Measurements from ENCODE around the gene BDP1.
A peak's percentile ranks its signal among the peaks of the same experiment; 100 is the strongest.
"Not testable (repeated sequence)": the region's sequence is repeated elsewhere in the genome, so short reads cannot be mapped to it uniquely, and the experiment has no call there.

Gene BDP1

GRCh38 chr5:71571811-71572210 is 116.4 kb downstream of the BDP1 start:
- DNase-seq: not testable (repeated sequence)

- DNase-seq: no peak
Observed at GRCh38 chr5:71573591-71573990, 118.1 kb downstream of the BDP1 start.

DNA sequence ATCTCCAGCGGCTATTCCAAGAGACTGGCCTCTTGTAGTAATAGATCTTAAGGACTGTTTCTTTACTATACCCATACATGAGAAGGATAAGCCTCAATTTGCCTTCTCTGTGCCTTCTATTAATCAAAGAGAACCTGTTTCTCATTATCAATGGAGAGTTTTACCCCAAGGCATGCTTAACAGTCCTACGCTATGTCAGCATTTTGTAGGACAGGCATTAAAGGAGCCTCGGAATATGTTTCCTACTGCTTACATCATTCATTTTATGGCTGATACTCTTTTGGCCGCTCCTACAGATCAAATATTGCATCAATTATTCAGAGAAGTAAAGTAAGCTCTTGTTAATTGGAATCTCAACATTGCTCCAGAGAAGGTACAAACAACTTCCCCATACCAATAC is 120.1 kb downstream of the BDP1 start:
- DNase-seq: not testable (repeated sequence)

- DNase-seq: no peak
Observed at GRCh38 chr5:71576241-71576640, 120.8 kb downstream of the BDP1 start.

DNA sequence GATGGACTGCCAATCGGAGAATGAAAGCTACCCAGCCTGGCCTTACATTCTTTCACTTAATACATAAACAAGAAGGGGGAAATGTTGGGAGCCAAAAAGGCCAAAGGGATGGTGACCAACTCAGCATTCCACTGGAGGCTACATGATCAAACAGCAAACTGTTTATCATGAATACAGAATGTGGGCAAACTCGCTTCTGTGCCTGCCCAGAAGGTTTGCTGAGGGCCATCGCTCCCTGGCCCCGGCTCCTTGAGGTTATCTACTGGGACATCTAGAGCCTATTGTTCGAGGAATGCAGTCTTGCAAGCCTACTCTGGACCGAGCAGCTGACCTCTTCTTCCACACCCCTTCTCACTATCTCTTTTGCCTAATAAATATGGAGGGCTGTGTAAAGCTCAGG is 122.4 kb downstream of the BDP1 start:
- not testable (repeated sequence) for DNase-seq

- DNase-seq: no peak
Observed at GRCh38 chr5:71582945-71583584, 127.6 kb downstream of the BDP1 start.

- no peak for DNase-seq
Observed at GRCh38 chr5:71586052-71586940, 130.8 kb downstream of the BDP1 start.

DNA sequence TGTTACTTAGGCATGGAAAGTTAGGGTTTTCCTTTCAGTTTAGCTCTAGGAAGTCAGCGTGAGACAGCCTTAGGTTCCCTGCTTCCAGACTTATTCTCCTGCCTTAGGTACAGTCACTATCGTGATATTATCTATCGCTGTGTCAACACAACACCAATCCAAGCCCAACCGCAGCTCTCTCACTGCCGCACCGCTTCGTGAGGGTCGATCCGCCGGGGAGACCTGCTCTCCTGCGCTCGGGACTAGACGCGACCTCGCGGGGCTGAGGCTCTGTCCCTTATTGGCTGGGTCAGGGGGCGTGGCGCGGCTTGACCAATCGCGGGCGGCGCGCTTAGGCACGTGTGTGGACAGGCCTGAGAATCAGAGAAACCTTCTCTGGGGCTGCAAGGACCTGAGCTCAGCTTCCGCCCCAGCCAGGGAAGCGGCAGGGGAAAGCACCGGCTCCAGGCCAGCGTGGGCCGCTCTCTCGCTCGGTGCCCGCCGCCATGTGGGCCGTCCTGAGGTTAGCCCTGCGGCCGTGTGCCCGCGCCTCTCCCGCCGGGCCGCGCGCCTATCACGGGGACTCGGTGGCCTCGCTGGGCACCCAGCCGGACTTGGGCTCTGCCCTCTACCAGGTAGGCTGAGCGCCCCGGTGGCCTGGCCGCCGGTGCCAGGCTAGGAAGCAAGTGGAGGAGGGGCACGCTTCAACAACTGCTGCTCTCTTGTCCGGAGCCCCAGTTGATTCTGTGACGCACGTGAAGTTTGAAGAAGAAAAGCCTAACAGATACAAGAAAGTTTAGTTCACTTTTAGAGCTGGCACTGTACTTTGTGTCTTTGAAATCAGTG is 131.7 kb downstream of the BDP1 start, which contains the start of gene MCCC2:
Gene MCCC2 (plus strand): TSS at position 400 of the 825 bp plus-strand sequence. CDS start 86 bp downstream, at position 486.
- peak; percentile 95 for DNase-seq

DNA sequence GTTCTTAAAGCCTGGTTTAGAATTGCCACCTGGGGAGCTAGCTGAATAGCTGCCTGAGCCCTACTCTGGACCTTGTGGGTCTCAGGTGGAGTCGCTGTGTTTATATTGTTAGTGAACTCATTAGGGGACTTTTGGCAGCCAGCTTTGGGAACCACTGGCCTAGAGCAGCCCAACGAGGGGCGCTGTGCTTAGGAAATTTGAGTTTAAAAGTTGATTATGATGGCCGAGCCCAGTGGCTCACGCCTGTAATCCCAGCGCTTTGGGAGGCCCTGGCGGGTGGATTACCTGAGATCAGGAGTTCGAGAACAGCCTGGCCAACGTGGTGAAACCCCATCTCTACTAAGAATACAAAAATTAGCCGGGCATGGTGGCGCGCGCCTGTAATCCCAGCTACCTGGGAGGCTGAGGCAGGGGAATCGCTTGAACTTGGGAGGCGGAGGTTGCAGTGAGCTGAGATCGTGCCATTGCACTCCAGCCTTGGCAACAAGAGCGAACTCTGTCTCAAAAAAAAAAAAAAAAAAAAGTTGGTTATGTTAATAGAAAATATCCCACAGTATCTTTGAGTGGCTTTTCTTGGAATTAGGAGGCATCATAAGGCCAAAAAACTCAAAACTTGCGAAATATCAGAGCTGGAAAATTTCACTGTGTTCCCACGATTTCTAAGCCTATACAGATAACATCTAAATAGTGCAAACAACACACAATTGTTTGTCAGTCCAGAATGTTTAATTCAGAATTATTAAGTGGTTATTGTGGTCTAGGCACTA is 132.5 kb downstream of the BDP1 start:
- no peak for DNase-seq

- no peak for DNase-seq
Observed at GRCh38 chr5:71588533-71588885, 133.1 kb downstream of the BDP1 start.

- no peak for DNase-seq
Observed at GRCh38 chr5:71589903-71590302, 134.5 kb downstream of the BDP1 start.

- DNase-seq: no peak
Observed at GRCh38 chr5:71591100-71591499, 135.6 kb downstream of the BDP1 start.

- DNase-seq: no peak
Observed at GRCh38 chr5:71596169-71596568, 140.7 kb downstream of the BDP1 start.

- no peak for DNase-seq
Observed at GRCh38 chr5:71597001-71597400, 141.6 kb downstream of the BDP1 start.

DNA sequence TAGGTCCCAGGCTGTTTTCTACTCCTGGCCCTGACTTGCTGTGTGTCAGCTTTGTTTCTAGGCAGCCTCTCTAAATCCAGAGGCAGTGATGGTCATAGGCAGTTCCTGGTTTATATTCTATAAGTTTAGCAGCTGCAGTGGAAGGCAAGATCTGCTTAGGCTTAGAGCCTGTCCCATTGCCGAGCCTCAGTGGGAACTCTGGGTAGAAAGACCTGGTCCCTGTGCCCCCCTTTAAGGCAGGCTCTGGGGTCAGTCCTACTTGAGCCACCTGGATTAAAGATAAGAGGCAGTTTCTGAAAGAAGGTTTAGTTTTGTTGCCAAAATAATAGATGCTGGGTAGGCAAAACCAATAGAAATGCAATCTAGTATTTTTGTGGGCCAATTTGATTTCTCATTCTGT is 145.3 kb downstream of the BDP1 start:
- DNase-seq: no peak

DNA sequence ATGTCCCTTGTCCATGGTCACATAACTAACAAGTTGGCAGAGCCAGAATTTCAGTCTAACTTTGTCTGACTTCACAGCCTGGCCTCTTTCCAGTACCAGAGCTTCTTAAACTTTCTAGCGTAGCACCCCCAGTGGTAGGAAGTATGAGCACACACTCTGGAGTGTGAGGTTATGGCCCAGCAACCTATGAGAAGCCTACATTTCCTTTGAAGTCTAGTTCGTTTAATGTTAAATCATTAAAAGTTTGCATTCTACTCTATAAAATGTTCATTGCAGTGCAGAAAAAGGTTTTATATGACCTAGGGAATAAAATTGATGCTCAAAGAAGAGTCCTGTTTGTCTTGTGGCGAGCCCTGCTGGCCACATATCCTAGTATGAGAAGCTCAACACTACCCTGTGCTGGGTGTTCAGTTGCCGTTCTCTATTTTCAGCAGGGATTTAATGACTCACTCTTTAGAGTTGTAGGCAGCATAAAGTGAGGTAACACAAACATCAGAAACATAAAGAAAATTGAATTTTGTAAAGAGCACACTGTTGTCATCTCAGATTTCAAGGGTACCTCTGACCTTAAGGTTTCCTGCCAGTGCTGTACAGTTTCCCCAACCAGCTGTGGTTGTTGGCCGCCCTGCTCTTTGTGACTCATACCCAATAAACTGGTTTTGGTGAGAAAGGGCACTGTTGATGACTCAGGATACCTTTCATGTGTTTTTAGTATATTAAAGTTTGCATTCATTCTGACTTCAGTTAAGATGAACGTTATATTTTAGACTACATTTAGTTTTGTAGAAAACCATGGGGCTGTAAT is 146.0 kb downstream of the BDP1 start:
- peak; percentile 48 for DNase-seq

GRCh38 chr5:71609916-71610315 is 154.5 kb downstream of the BDP1 start:
- not testable (repeated sequence) for DNase-seq

DNA sequence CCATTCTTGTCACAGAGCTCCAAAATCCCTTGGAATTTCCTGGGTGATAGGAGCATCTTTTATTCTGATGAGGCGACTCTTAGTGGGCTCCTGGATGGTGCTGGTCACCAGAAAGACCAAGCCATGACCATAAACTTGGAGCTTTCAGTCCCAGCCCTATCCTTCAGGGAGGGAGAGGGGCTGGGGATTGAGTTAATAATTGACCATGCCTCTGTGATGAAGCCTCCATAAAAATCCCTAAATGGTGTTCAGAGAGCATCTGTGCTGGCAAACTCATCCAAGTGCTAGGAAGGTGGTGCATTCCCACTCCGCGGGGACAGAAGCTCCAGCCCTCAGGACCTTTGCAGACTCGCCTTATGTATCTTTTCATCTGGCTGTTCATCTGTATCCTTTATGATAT is 160.4 kb downstream of the BDP1 start:
- no peak for DNase-seq

Measured in stimulated activated CD4-positive, alpha-beta T cell treated with anti-CD3 and anti-CD28 coated beads, Interleukin-12 subunit alpha, Interleukin-12 subunit beta, amount 100 ng/mL, for 4 hours (primary cell).